Ishikawa (cell line): ENCODE measurements around the gene ADCY1.

Source experiments
- CREB1 ChIP-seq: IDR thresholded peaks from 2 replicates; pipeline ENCODE4 v1.6.1; 2012; ENCODE audit warnings: low read depth
- EGR1 ChIP-seq: IDR thresholded peaks from 2 replicates; pipeline ENCODE4 v1.6.1; 2012
- EP300 ChIP-seq: IDR thresholded peaks from 2 replicates; pipeline ENCODE4 v1.6.1; 2012; ENCODE audit warnings: borderline replicate concordance
- MAX ChIP-seq: IDR thresholded peaks from 2 replicates; pipeline ENCODE4 v1.6.1; 2012
- RAD21 ChIP-seq: IDR thresholded peaks from 2 replicates; pipeline ENCODE4 v1.6.1; 2012; ENCODE audit warnings: low read depth
- REST ChIP-seq: IDR thresholded peaks from 2 replicates; pipeline ENCODE4 v1.6.1; 2012; ENCODE audit warnings: low read depth, mild to moderate bottlenecking
- TAF1 ChIP-seq: IDR thresholded peaks from 2 replicates; pipeline ENCODE4 v1.6.1; 2012; ENCODE audit warnings: low read depth, mild to moderate bottlenecking
- TCF12 ChIP-seq: IDR thresholded peaks from 2 replicates; pipeline ENCODE4 v1.6.1; 2012; ENCODE audit warnings: low read depth
- TEAD4 ChIP-seq: IDR thresholded peaks from 2 replicates; pipeline ENCODE4 v1.6.1; 2012

- TF ChIP-seq RAD21: no peak
- no peak for TF ChIP-seq REST
- no peak for TF ChIP-seq CREB1
- no peak for TF ChIP-seq EP300
- no peak for TF ChIP-seq TEAD4
- no peak for TF ChIP-seq TAF1
- no peak for TF ChIP-seq EGR1
- TF ChIP-seq MAX: no peak
- no peak for TF ChIP-seq TCF12
Measured at GRCh38 chr7:45583296-45583695, 9.1 kb downstream of the ADCY1 start.
